HG02840 (cell line): Measurements from ENCODE around the gene SMO.

Experiments
- ATAC-seq: cut with Tn5 transposase; IDR thresholded peaks from one replicate; pipeline ENCODE4 v1.9.1; 2021; ENCODE audit warnings: mild to moderate bottlenecking, moderate library complexity, moderate number of reproducible peaks; ENCODE audit not compliant: unreplicated experiment, low FRiP score

Gene SMO

DNA sequence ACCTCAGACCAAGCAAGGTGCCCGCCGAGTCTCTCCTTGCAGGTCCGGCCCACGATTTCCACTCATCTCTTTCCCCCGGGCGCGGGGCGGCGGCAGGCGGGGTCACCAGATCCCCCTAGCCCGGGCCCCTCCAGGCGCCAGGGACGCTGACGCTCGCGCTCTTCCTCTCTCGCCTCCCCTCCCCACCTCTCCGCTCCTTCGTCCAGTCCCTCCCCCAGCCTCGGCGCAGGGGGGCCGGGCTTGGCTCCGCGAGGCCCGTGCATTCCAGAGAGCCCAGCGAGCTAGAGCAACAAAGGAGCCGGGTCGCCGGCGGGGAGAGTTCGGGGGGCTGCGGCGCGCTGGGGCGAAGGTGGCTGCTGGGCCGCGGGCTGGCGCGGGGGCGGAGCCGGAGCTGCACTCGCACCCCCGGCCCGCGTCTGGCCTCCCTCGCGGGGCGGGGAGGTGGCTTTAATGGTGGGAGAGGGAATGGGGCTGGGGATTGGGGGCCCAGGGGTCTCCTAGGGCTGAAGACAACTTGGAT, at the start of gene SMO:
Gene SMO, plus strand, starts transcription at position 262 of the 520 bp plus-strand sequence. CDS start 519 bp downstream, outside the sequence.
- no peak for ATAC-seq

DNA sequence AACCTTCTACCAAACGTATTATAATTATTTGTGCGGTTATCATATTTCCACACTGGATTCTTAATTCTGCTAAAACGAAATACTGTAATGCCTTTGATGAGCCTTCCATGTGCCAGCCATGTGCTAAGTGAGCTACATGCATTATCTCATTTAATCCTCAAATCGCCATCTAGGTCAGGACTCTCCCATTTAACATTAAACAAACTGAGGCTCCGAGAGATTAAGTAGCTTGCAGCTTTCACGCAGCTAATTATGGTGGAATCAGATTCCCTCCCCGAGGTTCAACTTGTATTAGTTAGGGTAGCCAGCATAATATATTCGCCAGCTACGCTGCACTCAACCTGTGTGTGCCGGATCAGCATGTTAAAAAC, 44.7 kb upstream of the SMO start:
- ATAC-seq: no peak

DNA sequence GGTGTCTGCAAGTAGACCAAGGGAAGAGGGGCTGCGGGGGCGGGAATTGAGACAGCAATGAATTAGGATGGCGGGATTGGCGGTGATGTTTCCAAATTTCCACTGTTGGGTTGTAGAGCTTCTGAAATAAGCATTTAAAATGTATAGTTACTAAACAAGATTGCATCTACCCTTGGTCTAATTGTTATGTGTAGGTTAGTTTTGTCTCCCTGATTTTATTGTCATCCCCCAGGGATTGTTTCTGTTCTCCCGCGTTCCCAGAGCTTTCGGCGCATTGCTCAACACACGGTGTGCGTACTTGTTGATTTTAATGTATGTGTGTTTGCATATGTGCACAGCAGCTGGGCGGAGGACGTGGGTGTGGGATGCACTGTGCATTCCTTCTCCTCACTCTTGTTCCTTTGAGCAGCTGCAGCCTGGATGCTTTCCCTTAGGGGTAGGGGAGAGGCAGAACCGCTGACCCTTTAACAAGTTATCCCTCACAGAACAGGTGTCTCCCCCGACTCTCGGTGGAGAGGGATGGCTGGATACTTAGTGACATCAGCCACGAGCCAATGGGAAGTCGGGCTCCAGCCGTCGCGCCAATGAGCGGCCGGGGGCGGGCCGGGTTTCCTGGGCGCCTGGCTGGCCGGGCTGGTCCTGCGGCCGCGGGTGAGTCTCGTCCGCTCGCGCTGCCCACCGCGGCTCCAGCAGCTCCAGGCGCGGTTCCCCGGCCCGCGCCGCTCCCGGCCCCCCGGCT, 44.2 kb upstream of the SMO start, which contains the start of gene TSPAN33:
Gene TSPAN33, plus strand, starts transcription at position 613 of the 739 bp plus-strand sequence. CDS start 274 bp downstream, outside the sequence.
- peak; percentile 61 for ATAC-seq

DNA sequence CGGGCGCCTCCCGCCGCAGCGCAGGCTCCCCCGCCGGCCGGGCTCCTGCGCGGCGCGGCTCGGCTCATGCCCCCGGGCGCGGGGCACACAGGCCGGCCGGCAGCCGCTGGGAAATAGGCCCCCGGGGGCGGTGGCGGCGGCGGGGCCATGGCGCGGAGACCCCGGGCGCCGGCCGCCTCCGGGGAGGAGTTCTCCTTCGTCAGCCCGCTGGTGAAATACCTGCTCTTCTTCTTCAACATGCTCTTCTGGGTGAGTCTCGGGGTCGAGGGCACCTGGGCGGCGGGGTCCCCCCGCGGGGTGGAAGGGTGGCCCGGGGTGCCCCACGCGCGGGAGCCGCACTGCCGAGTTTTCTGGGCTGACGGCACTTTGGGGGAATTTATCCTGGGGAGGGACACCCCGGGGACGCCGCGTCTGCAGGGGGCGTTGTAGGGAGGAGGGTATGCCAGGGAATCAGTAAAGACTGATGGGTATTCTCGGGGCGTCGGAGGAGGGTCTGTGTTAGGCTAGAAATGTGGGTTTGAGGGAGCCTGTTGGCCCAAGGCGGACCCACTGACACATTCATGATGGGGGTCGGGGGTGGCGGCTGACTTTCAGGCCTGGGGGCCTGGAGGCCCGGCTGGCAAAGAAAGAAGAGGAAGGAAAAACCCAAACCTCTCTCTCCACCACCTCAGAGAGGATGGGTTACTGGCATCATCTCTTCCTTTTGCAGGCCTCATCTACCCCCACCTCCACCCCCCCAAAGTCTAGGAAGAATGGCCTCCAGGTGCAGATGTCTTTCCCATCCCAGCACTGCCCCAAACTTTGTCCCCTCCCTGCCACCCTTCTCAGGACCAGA, 43.4 kb upstream of the SMO start:
- no peak for ATAC-seq

DNA sequence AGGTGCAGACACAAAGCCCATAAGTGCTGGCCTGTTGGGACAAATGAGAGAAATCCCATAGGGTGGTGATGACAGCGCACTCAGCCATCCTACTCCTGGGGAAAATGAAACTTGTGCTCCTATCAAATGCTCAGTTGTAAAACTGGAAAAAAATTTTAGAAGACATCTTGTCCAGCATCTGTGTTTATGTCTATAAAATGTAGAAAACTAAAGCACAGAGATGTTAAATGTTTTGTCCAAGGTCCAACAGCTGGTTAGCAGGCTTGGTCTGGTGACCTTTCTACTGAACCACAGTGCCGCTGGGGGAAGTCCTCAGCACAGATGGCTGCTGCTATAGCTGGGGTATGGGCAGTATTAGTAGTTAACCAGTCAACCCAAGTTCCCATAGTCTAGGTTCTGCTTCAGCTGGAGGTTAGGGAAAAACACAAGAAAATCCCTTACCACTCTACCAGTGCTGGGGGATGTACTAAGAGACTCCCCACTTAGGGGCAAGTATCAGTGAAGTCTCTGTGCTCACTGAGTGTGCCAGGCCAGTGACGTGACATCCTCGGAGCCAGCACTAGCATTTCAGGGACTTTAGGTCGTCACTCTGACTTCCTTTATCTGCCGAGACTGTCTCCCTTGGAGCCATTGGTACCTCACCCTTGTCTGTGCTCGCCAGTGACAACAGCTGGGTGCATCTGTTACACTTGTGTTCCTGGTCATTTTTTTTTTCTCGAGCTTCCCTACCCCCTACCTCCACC, 42.0 kb upstream of the SMO start:
- peak; percentile 59 for ATAC-seq

DNA sequence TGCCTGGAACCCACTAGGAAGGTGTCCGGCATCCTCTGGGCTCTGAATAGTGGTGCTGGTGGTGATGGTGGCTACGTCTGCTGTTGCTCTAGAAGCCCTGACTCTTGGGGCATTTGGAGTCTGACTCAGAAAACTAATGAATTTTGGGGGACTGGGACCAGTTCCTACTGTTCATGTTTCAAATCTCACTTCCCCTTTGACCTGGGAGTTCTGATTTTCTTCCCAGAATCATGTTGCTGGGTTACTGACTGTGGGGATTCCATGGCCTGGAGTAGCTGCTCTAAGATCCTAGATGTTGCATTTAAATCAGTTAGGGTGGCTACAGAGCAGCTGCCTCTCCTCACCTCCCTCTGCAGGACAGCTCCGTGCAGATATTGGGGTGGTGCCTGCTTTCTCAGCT, 40.7 kb upstream of the SMO start:
- ATAC-seq: no peak

DNA sequence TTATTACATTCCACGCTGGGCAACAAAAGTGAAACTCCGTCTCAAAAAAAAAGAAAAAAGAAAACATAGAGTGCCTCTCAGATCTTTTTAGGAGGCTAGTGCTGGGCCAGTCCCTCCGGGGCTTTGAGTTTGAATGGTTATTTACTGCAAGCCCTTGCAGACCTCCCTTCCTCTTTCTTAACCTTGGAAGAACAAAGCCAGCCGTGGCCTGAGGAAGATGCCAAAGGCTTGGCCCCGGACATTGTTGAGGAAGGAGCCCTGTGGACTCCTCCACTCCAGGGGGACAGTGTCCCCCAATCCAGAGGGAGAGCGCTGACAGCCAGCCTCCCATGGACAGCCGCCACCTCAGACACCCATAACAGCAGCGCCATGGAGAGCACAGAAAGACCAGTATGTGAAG, 38.9 kb upstream of the SMO start:
- ATAC-seq: no peak

- no peak for ATAC-seq
These were observed 38.0 kb upstream of the SMO start for GRCh38 chr7:129150199-129150996.

GRCh38 chr7:129157651-129158050, 30.8 kb upstream of the SMO start:
- no peak for ATAC-seq

- no peak for ATAC-seq
These were observed 28.9 kb upstream of the SMO start for GRCh38 chr7:129159539-129159938.

GRCh38 chr7:129160161-129160905, 28.1 kb upstream of the SMO start:
- no peak for ATAC-seq

- no peak for ATAC-seq
These were observed 26.8 kb upstream of the SMO start for GRCh38 chr7:129161524-129162225.

DNA sequence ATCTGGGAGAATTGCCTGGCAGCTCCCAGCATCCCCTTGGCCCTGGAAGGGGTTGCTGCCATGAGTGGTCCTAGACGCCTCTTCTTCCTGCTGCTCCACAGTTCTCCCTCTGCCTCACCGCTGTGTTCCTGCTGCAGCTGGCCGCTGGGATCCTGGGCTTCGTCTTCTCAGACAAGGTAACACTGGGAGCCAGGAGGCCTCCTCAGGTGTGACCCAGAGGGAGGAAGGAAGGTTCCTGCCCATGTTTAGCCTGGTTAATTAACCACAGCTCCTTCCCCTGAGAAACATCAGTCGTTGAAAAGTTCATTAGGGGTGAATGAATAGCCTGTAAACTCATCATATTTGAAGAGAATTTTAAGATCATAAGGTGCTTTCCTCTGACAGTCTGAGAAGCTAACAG, 25.7 kb upstream of the SMO start:
- ATAC-seq: no peak

DNA sequence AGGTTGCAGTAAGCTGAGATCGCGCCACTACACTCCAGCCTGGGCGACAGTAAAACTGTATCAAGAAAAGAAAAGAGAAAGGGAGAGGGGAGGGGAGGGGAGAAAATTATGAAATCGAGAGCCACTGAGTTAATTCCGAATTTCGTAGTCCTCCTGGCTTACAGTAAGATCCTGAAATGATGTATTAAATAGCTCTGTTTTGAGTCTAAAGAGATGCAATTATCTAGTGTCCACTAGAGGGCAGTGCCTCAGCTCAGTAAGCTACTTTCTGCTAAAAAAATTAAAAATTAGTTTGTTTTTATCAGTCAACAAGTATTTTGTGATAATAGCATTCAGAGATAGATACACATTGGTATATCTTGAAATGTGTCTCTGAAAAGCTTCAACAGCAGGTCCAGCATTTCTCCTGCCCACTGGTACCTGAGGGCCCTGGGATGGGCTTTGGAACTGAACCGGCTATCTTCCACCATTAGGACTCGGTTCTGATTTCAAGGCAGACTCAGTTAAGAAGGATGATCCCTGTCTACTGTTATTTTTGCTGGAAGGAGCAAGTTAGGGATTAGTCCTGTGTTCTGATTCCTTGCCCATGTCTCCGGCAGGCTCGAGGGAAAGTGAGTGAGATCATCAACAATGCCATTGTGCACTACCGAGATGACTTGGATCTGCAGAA, 24.4 kb upstream of the SMO start:
- no peak for ATAC-seq

DNA sequence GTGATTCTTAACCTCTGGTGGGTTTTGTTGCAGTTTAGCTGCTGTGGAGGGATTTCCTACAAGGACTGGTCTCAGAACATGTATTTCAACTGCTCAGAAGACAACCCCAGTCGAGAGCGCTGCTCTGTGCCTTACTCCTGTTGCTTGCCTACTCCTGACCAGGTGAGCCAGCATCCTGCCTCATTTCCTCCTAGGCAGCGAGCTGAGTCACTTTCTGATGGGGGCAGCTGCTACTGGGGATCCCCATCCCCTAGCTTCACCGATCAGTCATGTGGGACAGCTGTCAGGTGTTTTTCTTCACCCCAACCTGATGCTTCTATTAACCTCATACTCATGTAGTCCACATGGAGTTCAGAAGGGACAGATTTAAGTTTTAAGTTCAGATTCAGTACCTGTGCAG, 21.7 kb upstream of the SMO start:
- ATAC-seq: peak; percentile 55

- no peak for ATAC-seq
These were observed 20.6 kb upstream of the SMO start for GRCh38 chr7:129167817-129168216.

DNA sequence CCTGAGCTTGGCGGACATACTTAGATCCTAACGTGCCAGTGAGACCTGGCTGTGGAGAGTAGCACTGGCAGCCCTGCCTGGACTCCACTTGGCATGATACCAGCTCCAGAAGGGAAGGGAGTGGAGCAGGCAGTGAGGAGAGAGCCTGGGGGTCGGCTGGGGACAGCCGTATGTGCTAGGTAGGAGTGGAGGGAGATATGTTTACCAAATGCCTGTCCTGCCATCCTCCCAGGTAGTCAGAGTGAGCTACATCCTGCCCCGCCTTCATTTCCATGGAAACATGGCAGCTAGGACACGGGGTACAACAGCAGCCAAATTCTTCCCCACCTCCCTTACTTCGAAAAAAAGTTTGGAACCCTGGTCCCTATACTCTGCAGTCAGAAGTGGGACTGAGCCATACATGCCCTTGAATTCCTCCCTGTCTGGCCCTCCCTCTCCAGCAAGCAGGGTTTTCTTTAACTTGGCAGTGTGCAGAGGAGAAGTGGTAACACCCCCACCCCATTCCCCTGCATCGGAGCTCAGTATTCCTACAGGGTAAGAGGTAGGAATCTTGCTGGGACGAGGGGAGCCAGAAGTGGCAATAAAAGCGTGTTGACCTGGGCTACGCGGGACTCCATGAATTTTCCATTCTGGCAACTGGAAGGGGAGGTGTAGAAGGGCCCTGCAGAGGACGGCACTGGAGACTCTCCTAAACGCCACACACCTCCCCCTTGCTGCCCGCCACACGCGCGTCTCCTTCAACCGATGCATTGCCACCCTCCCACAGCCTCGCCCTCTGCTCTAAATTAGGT, 20.0 kb upstream of the SMO start:
- ATAC-seq: no peak
